ENCODE results near the gene KIDINS220.

Gene KIDINS220

GRCh38 chr2:8679827-8680731, 157.3 kb downstream of the KIDINS220 start:
- Histone ChIP-seq H3K27ac (ENCODE audit: low read length) (peak overlapping the region; percentile 71), H3K9ac (ENCODE audit: low read depth, low read length) (peak overlapping the region; percentile 71), H3K79me2 (ENCODE audit: insufficient read depth, low read length) (peaks cover 24% of the 10 kb centered on the region), H3K4me2 (ENCODE audit: insufficient read depth, low read length) (peak overlapping the region; percentile 82), H3K4me3 (ENCODE audit: low read depth in 1 of 2, low read length in 2 of 2) (peak overlapping the region in 1 of 2 experiments; percentile 63; a peak in 3 of 4 replicates), H2AFZ (ENCODE audit: low read depth, low read length) (no peak overlapping the region; the same call in 1 of the 2 replicates), H3K36me3 (ENCODE audit: insufficient read depth, low read length) (no peaks in the 10 kb centered on the region; the same call in 1 of the 2 replicates), H3K4me1 (ENCODE audit: insufficient read depth, low read length) (peaks cover 48% of the 10 kb centered on the region), H4K20me1 (ENCODE audit: insufficient read depth, low read length) (peaks cover 6% of the 10 kb centered on the region; the same call in 1 of the 2 replicates), H3K27me3 (ENCODE audit: insufficient read depth, low read length, poor library complexity) (no peaks in the 10 kb centered on the region), H3K9me3 (ENCODE audit: insufficient read depth, low read length, severe bottlenecking) (no peaks in the 10 kb centered on the region)
- no peak for DNase-seq
- TF ChIP-seq, protein P1, sequence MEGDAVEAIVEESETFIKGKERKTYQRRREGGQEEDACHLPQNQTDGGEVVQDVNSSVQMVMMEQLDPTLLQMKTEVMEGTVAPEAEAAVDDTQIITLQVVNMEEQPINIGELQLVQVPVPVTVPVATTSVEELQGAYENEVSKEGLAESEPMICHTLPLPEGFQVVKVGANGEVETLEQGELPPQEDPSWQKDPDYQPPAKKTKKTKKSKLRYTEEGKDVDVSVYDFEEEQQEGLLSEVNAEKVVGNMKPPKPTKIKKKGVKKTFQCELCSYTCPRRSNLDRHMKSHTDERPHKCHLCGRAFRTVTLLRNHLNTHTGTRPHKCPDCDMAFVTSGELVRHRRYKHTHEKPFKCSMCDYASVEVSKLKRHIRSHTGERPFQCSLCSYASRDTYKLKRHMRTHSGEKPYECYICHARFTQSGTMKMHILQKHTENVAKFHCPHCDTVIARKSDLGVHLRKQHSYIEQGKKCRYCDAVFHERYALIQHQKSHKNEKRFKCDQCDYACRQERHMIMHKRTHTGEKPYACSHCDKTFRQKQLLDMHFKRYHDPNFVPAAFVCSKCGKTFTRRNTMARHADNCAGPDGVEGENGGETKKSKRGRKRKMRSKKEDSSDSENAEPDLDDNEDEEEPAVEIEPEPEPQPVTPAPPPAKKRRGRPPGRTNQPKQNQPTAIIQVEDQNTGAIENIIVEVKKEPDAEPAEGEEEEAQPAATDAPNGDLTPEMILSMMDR (IDR thresholded peaks at IDR 0.05; ENCODE audit: borderline replicate concordance, extremely low read depth, low read length, poor library complexity, severe bottlenecking): no peak
- no peak for TF ChIP-seq EZH2 (IDR thresholded peaks at IDR 0.05; ENCODE audit: borderline replicate concordance, low read depth, low read length, severe bottlenecking)
- no peak for ATAC-seq (ENCODE audit: insufficient read depth, low read depth)

DNA sequence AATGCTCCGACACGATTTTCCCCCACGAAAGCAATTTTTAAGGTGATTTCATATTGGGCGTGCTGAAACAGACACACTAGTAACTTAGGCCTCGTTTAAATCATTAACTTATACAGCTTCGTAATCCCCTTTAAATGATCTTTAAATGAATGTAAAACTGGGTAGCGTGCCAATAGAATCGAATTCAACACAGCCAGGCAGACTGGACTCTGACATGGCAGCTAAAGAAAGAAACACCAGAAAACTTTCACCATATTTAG, 157.9 kb downstream of the KIDINS220 start:
- Histone ChIP-seq H3K27ac (ENCODE audit: low read length) (peak overlapping the region; percentile 71), H3K4me1 (ENCODE audit: insufficient read depth, low read length) (peaks cover 42% of the 10 kb centered on the region), H3K79me2 (ENCODE audit: insufficient read depth, low read length) (peaks cover 19% of the 10 kb centered on the region), H3K27me3 (ENCODE audit: insufficient read depth, low read length, poor library complexity) (no peaks in the 10 kb centered on the region), H4K20me1 (ENCODE audit: insufficient read depth, low read length) (peaks cover 6% of the 10 kb centered on the region; the same call in 1 of the 2 replicates), H3K4me3 (ENCODE audit: low read depth in 1 of 2, low read length in 2 of 2) (peak overlapping the region; percentile 26 to 63; a peak in 3 of 4 replicates), H2AFZ (ENCODE audit: low read depth, low read length) (peak overlapping the region; percentile 72; the same call in 1 of the 2 replicates), H3K36me3 (ENCODE audit: insufficient read depth, low read length) (no peaks in the 10 kb centered on the region; the same call in 1 of the 2 replicates), H3K9ac (ENCODE audit: low read depth, low read length) (peak overlapping the region; percentile 71), H3K4me2 (ENCODE audit: insufficient read depth, low read length) (peak overlapping the region; percentile 82), H3K9me3 (ENCODE audit: insufficient read depth, low read length, severe bottlenecking) (peaks cover 4% of the 10 kb centered on the region)
- TF ChIP-seq, protein P1 (IDR thresholded peaks at IDR 0.05; ENCODE audit: borderline replicate concordance, extremely low read depth, low read length, poor library complexity, severe bottlenecking): no peak
- no peak for TF ChIP-seq EZH2 (IDR thresholded peaks at IDR 0.05; ENCODE audit: borderline replicate concordance, low read depth, low read length, severe bottlenecking)
- ATAC-seq (ENCODE audit: insufficient read depth, low read depth) (no peak), DNase-seq (no peak)
